Activated CD8-positive, alpha-beta memory T cell treated with anti-CD3 and anti-CD28 coated beads, Interleukin-2, amount 50 U/mL, for 1 hour (primary cell): ENCODE results near the gene TOM1.
"Not testable (repeated sequence)": the region's sequence is repeated elsewhere in the genome, so short reads cannot be mapped to it uniquely, and the experiment has no call there.

Experiments used
- DNase-seq: peaks from one replicate; pipeline ENCODE4 v3.0.0-alpha.2; 2020; ENCODE audit errors: extremely low read depth

TOM1 gene

DNA sequence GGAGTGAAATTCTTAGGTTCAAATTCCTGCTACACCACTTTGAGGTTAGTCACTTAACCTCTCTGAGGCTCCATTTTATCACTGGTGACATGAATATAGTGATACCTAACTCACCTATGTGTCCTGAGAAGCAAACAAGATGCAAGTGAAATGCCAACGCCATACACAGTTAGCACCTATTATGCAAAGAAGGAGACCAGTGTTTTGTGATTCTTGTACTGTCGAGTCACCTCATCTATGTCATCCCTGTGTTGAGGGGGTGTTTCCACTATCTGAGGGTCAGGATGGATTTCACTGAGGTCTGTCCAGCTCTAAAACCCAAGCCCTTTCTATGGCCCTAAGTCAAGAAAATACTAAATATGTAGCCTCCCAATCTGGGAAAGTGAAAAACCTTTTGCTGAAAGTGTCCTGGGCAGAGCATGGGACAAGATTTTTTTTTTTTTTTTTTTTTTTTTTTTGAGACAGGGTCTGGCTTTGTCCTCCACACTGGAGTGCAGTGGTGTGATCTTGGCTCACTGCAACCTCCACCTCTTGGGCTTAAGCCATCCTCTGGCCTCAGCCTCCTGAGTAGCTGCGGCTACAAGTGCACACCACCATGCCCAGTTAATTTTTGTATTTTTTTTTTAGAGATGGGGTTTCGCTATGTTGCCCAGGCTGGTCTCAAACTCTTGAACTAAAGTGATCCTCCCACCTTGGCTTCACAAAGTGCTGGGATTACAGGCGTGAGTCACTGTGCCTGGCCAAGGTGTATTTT, 95.3 kb downstream of the TOM1 start:
- no peak for DNase-seq

DNA sequence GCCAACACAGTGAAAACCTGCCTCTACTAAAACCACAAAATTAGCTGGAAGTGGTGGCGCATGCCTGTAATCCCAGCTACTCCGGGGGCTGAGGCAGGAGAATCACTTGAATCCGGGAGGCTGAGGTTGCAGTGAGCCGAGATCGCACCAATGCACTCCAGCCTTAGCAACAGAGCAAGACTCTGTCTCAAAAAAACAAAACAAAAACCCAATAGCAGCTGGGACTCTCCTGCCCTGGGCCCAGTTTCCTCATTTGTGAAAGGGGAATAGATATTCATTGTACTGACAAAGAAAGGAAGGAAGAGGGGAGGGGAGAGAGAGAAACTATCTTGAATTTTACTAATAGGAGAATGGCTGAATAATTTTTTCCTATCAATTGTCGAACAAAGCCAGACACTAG, 96.9 kb downstream of the TOM1 start:
- DNase-seq: not testable (repeated sequence)

DNA sequence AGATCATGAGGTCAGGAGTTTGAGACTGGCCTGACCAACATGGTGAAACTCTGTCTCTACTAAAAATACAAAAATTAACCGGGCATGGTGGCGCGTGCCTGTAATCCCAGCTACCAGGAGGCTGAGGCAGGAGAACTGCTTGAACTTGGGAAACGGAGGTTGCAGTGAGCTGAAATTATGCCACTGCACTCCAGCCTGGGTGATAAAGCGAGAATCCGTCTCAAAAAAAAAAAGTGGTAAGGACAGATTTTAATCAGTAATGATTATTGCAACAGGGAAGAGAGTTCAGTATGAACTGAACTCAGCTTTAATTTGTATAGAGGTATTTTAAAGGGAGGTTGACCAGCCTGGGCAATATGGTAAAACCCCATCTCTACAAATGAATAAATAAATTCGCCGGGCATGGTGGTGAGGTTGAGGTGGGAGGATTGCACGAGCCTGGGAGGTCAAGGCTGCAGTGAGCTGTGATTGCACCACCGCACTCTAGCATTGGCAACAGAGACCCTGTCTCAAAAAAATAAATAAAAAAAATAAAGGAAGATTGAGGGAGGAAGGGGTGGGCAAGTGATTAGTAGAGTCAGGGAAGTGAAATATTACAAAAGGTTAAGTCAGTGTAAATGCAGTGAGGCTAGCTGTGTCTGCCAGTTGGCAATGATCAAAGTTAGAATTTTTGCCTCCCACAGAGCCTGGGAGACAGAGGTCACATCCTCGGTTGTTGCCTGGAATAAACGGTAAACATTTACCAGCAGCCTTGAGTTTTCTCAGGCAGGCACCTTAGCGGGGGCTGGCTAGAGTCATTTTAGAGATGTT, 97.6 kb downstream of the TOM1 start:
- no peak for DNase-seq
